ENCODE measurements around the gene TMEM63A.

- TF ChIP-seq CEBPB (IDR thresholded peaks at IDR 0.05; ENCODE audit: borderline replicate concordance in 1 of 2, low read depth in 2 of 2, low read length in 2 of 2) (no peak), CTCF (IDR thresholded peaks at IDR 0.05 in 2 of 3, conservative IDR thresholded peaks at IDR 0.05 in 1 of 3; ENCODE audit: control insufficient read depth in 2 of 3, extremely low read depth in 1 of 3, insufficient read depth in 1 of 3, low read depth in 3 of 3, low read length in 3 of 3) (no peak), GABPA (IDR thresholded peaks at IDR 0.05; ENCODE audit: low read depth) (no peak), RB1 (IDR thresholded peaks at IDR 0.05; ENCODE audit: borderline replicate concordance) (no peak), ZNF207 (IDR thresholded peaks at IDR 0.05; ENCODE audit: borderline replicate concordance) (no peak), BCLAF1 (IDR thresholded peaks at IDR 0.05) (no peak), TAF1 (IDR thresholded peaks at IDR 0.05; ENCODE audit: borderline replicate concordance, low read depth, low read length) (no peak)
Observed at GRCh38 chr1:225868631-225869330, 13.4 kb downstream of the TMEM63A start.
